AG04450 (cell line): ENCODE measurements around the gene ALKBH7. TPM values are rescaled to one million over a fixed set of nuclear protein-coding genes. Genes with fewer than 3 reads are reported as not detected.

Experiments
- CTCF ChIA-PET: fragments of 300-600, 350-600 bp; formaldehyde crosslinking; extraction: SDS; loops from one replicate; lab custom pipeline; 2022; ENCODE audit warnings: antibody characterized with exemption, inconsistent platforms; lab: Charles Lee
- POLR2A ChIA-PET: fragments of 350-600 bp; formaldehyde crosslinking; extraction: SDS; loops from one replicate; lab custom pipeline; 2021; ENCODE audit warnings: antibody characterized with exemption, inconsistent platforms; lab: Yijun Ruan, JAX
- DNase-seq: peaks from one replicate; pipeline ENCODE4 v3.0.0-alpha.2; 2011; ENCODE audit warnings: low read depth, low spot score
- H3K27ac ChIP-seq: one replicate; pipeline ENCODE4 v1.5.1; 2012; ENCODE audit warnings: low read depth, low read length, control low read depth
- H3K27me3 ChIP-seq: one replicate; pipeline ENCODE4 v1.6.0; 2012; ENCODE audit warnings: low read length; ENCODE audit not compliant: control insufficient read depth, insufficient read depth
- H3K4me3 ChIP-seq: 2 replicates; pipeline ENCODE4 v1.5.1; 2011; ENCODE audit warnings: mild to moderate bottlenecking, low read depth, low read length, control low read depth
- H3K9me3 ChIP-seq: 2 replicates; pipeline ENCODE4 v1.5.1; 2012; ENCODE audit warnings: low read length; ENCODE audit not compliant: control insufficient read depth, insufficient read depth
- CTCF ChIP-seq: IDR thresholded peaks from 2 replicates; pipeline ENCODE4 v1.5.1; 2011; ENCODE audit warnings: low read depth, low read length, control low read depth, inconsistent platforms
- polyA plus RNA-seq: library from polyadenylated mRNA; depleted of rRNA; stranded (reverse); fragments of >200 nt; gene quantifications from 2 replicates; pipeline ENCODE4 v1.2.3, GENCODE V29; 2011

The ALKBH7 gene
- polyA plus RNA-seq, 1 experiment = 11.6 TPM

DNA sequence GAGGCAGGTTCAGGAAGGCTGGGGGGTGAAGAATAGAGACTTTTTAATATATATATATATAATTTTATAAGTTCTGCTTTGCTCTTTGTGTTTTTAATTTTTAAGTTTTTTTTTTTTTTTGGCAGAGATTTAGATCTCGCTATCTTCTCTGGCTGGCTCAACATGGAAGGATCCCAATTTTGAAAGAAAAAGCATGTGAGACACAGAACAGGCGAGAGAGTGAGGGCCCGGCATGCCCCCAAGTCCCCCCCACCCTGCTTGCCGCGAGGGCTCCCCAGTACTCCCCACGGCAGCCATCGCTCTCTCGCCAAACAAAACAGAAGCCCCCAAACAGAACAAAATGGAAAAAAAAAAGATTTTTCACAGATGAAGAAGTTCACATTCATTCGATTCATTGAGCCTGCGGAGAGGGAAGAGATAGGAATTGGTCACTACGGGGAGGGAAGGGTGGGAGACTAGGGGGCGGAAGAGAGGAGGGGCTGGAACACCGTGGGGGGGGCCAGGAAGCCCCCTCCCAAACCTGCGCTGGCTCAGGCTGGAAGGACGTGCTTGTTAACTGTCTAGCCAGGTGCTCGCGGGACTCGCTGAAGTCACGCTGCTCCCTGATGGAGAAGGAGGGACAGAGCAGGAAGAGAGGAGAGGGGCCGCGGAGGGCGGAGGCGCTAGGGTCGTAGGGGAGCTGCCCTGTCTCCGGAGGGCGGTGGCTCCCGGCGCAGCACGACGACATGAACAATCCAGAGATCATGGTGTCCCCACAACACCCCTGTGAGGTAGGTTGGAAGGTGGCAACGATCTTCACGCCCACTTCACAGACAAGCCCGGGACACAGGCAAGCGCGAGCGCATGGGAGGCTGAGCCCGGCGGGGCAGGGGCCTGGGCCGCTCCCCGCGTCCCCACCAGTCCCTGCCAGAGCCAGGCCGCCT, 41.4 kb downstream of the ALKBH7 start:
- CTCF ChIA-PET = no interaction called here
- no peak overlapping the region for H3K4me3 ChIP-seq
- POLR2A ChIA-PET = no interaction called here
- no peak overlapping the region for H3K27ac ChIP-seq
- TF ChIP-seq CTCF = no peak
- no peak for DNase-seq
- H3K27me3 ChIP-seq = no peaks in the 10 kb centered on the region
- H3K9me3 ChIP-seq = no peaks in the 10 kb centered on the region; the same call in 1 of the 2 replicates

- POLR2A ChIA-PET = no interaction called here
- DNase-seq = no peak
- Histone ChIP-seq H3K4me3 (no peak overlapping the region), H3K27ac (no peak overlapping the region), H3K9me3 (no peaks in the 10 kb centered on the region; the same call in 1 of the 2 replicates), H3K27me3 (no peaks in the 10 kb centered on the region)
- TF ChIP-seq CTCF = no peak
- CTCF ChIA-PET = no interaction called here
These were observed 42.4 kb downstream of the ALKBH7 start for GRCh38 chr19:6414793-6415590.

- Histone ChIP-seq H3K27ac (no peak overlapping the region), H3K9me3 (no peaks in the 10 kb centered on the region; the same call in 1 of the 2 replicates), H3K27me3 (no peaks in the 10 kb centered on the region), H3K4me3 (no peak overlapping the region)
- CTCF ChIA-PET = no interaction called here
- no peak for DNase-seq
- POLR2A ChIA-PET = no interaction called here
- TF ChIP-seq CTCF = no peak
These were observed 43.1 kb downstream of the ALKBH7 start for GRCh38 chr19:6415591-6416190.

DNA sequence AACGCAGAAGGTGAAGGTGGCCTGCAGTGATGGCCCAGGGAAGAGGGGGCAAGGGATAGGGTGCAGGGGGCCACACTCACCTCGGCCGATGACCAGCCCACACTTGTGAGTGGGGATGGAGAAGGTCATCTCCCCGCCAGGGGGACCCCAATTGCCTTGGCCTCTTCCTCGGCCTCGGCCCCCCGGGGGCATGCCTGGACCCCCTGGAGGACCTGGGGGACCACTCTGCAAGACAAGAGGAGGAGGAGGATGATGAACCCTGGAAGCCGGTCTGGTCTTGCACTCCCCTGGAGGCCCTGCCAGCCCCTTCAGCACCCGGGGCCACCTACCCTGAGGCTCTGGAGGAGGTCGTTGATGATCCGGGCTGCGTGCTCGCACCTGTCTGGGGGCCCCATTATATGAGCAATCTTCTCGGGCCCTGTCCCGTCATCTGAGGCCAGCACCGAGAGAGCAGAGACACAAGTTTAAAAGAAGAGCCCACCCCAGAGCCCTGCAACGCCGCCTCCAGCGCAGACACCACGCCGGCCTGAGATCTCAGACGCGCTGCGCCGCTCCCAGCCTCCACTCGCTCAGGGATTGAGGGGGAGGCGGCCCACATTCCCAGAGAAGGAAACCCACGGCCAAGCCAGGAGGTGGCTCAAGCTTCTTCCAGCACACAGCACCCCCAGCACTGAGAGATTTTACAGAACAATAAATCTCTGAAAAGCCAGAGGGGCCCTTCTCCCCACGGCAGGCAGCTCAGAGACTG, 44.2 kb downstream of the ALKBH7 start:
- Histone ChIP-seq H3K27me3 (no peaks in the 10 kb centered on the region), H3K9me3 (no peaks in the 10 kb centered on the region; the same call in 1 of the 2 replicates), H3K4me3 (no peak overlapping the region), H3K27ac (no peak overlapping the region)
- POLR2A ChIA-PET = interaction anchor here (1.0 kb wide), 1 partner anchor 14 kb away, joined by 3 read pairs; no protein-coding TSS in a partner anchor
- no peak for DNase-seq
- CTCF ChIA-PET = interaction anchor here (0.6 kb wide), 1 partner anchor 46 kb away, joined by 4 read pairs; no protein-coding TSS in a partner anchor
- no peak for TF ChIP-seq CTCF
